ENCODE measurements around the gene SESTD1. TPM values are rescaled to one million over a fixed set of nuclear protein-coding genes. Genes with fewer than 3 reads are reported as not detected.
"Not testable (repeated sequence)": the region's sequence is repeated elsewhere in the genome, so short reads cannot be mapped to it uniquely, and the experiment has no call there.

The SESTD1 gene
- total RNA-seq, 3 donors from 2014 or later, result 2.7 to 6.2 (median 4.8) TPM

DNA sequence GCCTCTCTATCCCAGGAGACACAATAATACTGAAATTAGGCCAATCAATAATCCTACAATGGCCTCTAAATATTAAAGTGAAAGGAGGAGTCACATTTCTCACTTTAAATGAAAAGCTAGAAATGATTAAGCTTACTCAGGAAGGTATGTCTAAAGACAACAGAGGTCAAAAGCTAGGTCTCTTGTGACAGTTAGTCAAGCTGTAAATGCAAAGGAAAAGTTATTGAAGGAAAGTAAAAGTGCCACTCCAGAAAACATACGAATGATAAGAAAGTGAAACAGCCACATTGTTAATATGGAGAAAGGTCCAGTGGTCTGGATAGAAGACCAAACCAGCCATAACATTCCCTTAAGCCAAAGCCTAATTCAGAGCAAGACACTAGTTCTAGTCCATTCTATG lies 9.5 kb downstream of the SESTD1 start:
- DNase-seq (no peak), ATAC-seq (no peak)
- Mint-ChIP-seq H3K36me3 (ENCODE audit: insufficient read depth) (peaks cover 5% of the 10 kb centered on the region), H3K9me3 (peaks cover 7% of the 10 kb centered on the region), H3K27me3 (ENCODE audit: low read depth) (no peaks in the 10 kb centered on the region), H3K4me1 (ENCODE audit: low read depth) (peaks cover 50% of the 10 kb centered on the region), H3K4me3 (no peak overlapping the region)

DNA sequence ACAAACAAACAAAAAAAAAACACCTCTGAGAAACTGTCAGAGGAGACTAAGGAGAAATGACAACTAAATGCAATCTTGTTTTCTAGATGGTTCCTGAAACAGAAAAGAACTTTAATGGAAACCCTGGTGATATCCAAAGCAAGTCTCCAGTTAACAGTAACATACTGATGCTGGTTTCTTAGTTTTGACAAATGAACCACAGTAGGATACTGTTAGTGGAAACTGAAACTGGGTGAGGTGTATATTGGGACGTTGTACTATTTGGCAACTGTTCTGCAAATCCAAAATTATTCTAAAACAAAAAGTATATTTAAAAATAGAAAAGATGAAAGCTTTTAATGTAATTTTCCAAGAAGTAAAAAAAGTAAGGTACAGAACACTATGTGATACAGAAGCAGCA lies 11.4 kb downstream of the SESTD1 start:
- ATAC-seq (no peak), DNase-seq (no peak)

DNA sequence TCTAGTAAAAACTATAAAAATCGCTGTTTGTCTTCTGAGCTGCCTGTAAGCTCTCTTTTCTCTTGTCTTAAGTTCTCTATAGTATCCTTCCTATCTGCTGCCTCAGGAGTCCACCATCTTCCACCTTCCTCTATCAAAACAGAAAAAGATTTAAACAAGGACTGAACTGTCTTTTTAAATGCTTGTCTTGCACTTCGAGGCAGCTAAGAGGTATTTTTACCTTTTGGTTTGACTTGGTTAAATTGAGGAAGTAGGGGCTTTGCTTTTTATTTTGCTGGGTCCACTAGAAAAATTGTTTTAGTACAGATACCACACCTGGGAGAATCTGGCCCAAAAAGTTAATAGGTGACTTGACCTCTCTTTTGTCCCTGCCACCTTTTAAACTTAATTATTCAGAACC lies 12.2 kb downstream of the SESTD1 start:
- Mint-ChIP-seq H3K9me3 (peaks cover 10% of the 10 kb centered on the region), H3K36me3 (ENCODE audit: insufficient read depth) (peaks cover 5% of the 10 kb centered on the region), H3K27me3 (ENCODE audit: low read depth) (no peaks in the 10 kb centered on the region), H3K4me1 (ENCODE audit: low read depth) (peaks cover 63% of the 10 kb centered on the region), H3K4me3 (no peak overlapping the region)
- DNase-seq (no peak), ATAC-seq (no peak)

More for the DNA sequence above, 11.4 kb downstream of the SESTD1 start:
- Mint-ChIP-seq H3K27me3 (ENCODE audit: low read depth) (no peaks in the 10 kb centered on the region), H3K4me3 (no peak overlapping the region), H3K9me3 (peaks cover 10% of the 10 kb centered on the region), H3K4me1 (ENCODE audit: low read depth) (peaks cover 60% of the 10 kb centered on the region), H3K36me3 (ENCODE audit: insufficient read depth) (peaks cover 5% of the 10 kb centered on the region)

DNA sequence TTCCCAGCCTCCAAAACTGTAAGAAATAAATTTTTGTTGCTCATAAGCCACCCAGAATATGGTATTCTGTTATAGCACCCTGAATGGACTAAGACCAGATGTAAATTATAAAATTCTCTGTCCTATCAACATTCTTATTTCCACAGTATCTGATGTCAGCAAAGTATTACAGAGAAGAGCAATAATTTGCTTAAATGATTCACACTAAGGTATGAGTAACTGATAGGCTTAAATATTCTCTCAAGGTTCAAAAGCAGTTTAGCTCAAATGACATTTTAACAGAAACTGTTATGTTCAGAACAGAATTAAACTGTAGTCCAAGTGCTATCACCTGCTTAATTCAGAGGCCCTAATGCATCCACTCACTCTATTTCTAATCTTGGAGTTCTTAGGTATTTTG lies 12.8 kb downstream of the SESTD1 start:
- H3K4me3 Mint-ChIP-seq, result no peak overlapping the region
- peaks cover 5% of the 10 kb centered on the region for H3K36me3 Mint-ChIP-seq (ENCODE audit: insufficient read depth)
- H3K27me3 Mint-ChIP-seq (ENCODE audit: low read depth), result no peaks in the 10 kb centered on the region
- H3K4me1 Mint-ChIP-seq (ENCODE audit: low read depth), result peaks cover 66% of the 10 kb centered on the region
- peak; percentile 42 to 43 for ATAC-seq
- no peak for DNase-seq
- peaks cover 10% of the 10 kb centered on the region for H3K9me3 Mint-ChIP-seq

DNA sequence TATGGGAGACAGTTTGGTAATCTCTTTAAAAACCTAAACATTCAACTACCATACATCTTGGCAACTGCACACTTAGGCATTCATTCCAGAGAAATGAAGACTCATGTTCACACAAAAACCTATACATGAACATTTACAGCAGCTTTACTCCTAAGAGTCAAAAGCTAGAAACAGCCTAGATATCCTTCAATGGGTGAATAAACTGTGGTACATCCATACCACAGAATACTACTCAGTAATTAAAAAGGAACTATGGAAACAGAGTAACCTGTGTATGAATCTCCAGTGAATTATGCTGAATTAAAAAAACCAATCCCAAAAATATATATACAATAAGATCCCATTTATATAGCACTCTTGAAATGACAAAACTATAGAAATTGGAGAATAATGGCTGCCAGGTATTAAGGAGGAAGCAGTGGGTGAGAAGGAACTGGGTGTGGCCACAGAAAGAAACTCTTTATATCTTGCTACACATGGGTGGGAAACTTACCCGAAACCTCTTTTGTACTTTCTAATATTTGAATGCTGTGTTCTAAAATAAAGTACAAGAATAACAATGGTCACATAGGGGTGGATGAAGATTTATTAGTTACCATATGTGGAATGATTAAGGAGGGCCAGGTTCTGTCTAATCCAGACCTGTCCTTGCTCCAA lies 13.7 kb downstream of the SESTD1 start:
- Mint-ChIP-seq H3K4me3 (no peak overlapping the region), H3K9me3 (peaks cover 11% of the 10 kb centered on the region), H3K27me3 (ENCODE audit: low read depth) (no peaks in the 10 kb centered on the region), H3K4me1 (ENCODE audit: low read depth) (peaks cover 68% of the 10 kb centered on the region), H3K36me3 (ENCODE audit: insufficient read depth) (peaks cover 2% of the 10 kb centered on the region)
- ATAC-seq (no peak), DNase-seq (no peak)

DNA sequence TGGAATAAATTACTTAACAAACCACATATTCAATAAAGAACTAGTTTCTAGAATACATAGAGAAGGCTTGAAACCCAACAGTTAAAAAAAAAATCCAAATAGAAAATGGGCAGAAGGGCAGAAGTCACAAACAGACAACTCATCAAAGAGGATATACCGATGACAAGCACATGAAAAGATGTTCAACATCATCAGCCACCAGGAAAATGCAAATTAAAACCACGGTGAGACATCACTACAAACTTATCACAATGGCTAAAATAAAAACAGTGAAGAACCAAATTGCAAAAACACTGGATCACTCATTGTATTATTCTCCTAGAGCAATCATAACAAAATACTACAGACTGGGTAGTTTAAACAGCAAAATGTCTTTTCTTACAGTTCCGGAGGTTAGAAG lies 14.5 kb downstream of the SESTD1 start:
- Mint-ChIP-seq H3K9me3 (peaks cover 7% of the 10 kb centered on the region), H3K4me1 (ENCODE audit: low read depth) (peaks cover 67% of the 10 kb centered on the region), H3K36me3 (ENCODE audit: insufficient read depth) (no peaks in the 10 kb centered on the region), H3K27me3 (ENCODE audit: low read depth) (no peaks in the 10 kb centered on the region), H3K4me3 (peak overlapping the region; percentile 31)
- ATAC-seq (peak; percentile 82 to 84), DNase-seq (no peak)

DNA sequence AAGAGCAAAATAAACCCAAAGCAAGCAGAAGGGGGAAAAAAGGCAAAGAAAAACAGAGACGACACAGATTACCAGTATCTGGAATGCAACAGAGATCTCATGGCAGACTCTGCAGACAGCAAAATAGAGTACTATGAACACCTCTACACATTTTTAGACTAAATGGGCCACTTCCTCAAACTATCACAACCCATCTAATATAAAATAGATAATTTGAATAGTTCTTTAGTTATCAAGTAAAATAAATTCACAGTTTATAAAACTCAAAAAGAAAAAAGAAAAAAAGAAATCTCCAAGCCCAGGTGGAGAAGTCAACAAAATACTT lies 16.6 kb downstream of the SESTD1 start:
- H3K9me3 Mint-ChIP-seq, result peaks cover 7% of the 10 kb centered on the region
- ATAC-seq, result no peak
- DNase-seq, result no peak
- no peaks in the 10 kb centered on the region for H3K36me3 Mint-ChIP-seq (ENCODE audit: insufficient read depth)
- peaks cover 62% of the 10 kb centered on the region for H3K4me1 Mint-ChIP-seq (ENCODE audit: low read depth)
- peak overlapping the region; percentile 62 for H3K4me3 Mint-ChIP-seq
- no peaks in the 10 kb centered on the region for H3K27me3 Mint-ChIP-seq (ENCODE audit: low read depth)

DNA sequence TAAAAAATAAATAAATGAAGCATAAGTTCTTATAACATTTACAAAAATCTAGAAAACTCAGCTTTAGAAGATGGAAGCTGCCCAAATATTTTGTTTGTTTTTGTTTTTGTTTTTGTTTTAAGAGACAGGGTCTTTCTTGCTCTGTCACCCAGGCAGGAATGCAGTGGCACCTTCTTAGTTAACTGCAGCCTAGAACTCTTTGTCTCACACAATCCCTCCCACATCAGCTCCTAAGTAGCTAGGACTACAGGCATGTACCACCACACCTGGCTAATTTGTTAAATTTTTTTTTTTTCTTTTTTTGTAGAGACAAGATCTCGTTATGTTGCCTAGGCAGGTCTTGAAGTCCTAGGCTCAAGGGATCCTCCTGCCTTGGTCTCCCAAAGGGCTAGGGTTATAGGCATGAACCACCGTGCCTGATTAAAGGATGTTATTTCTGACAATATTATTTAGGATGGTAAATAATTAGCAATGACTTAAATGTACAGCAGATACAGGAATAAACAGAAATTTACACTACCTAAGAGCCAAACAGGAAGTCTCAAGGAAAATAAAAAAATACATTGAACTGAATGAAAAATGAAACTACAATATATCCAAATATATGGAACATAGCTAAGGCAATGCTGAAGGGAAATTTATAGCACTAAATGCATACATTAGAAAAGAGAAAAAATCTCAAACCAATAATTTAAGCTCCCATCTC lies 17.2 kb downstream of the SESTD1 start:
- H3K4me3 Mint-ChIP-seq, result peak overlapping the region; percentile 62
- ATAC-seq (no peak), DNase-seq (no peak)
- no peaks in the 10 kb centered on the region for H3K36me3 Mint-ChIP-seq (ENCODE audit: insufficient read depth)
- no peaks in the 10 kb centered on the region for H3K27me3 Mint-ChIP-seq (ENCODE audit: low read depth)
- peaks cover 56% of the 10 kb centered on the region for H3K4me1 Mint-ChIP-seq (ENCODE audit: low read depth)
- H3K9me3 Mint-ChIP-seq, result peaks cover 7% of the 10 kb centered on the region

DNA sequence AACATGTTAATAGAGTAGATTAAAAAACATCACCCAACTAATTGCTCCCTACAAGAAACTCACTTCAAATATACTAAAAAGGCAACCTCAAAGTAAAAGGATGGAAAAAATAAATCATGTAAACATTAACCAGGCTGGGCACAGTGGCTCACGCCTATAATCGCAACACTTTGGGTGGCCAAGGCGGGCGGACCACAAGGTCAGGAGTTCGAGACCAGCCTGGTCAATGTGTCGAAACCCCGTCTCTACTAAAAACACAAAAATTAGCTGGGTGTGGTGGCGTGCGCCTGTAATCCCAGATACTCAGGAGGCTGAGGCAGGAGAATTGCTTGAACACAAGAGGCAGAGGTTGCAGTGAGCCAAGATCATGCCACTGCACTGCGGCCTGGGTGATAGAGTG lies 18.8 kb downstream of the SESTD1 start:
- H3K27me3 Mint-ChIP-seq (ENCODE audit: low read depth); H3K9me3 Mint-ChIP-seq; DNase-seq; H3K36me3 Mint-ChIP-seq (ENCODE audit: insufficient read depth); ATAC-seq; H3K4me3 Mint-ChIP-seq: not testable (repeated sequence)
- H3K4me1 Mint-ChIP-seq (ENCODE audit: low read depth), result peaks cover 45% of the 10 kb centered on the region

DNA sequence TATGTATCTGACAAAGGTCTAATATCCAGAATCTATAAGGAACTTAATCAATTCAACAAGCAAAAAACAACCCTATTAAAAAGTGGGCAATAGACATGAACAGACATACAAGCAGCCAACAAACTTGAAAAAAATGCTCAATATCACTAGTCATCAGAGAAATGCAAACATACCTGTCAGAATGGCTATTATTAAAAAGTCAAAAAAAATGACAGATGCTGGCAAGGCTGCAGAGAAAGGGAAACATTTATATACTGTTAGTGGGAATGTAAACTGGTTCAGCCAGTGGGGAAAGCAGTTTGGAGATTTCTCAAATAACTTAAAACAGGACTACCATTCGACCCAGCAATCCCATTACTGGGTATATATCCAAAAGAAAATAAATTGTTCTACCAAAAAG lies 21.6 kb downstream of the SESTD1 start:
- H3K27me3 Mint-ChIP-seq (ENCODE audit: low read depth), result no peaks in the 10 kb centered on the region
- H3K4me1 Mint-ChIP-seq (ENCODE audit: low read depth), result peaks cover 49% of the 10 kb centered on the region
- no peaks in the 10 kb centered on the region for H3K36me3 Mint-ChIP-seq (ENCODE audit: insufficient read depth)

DNA sequence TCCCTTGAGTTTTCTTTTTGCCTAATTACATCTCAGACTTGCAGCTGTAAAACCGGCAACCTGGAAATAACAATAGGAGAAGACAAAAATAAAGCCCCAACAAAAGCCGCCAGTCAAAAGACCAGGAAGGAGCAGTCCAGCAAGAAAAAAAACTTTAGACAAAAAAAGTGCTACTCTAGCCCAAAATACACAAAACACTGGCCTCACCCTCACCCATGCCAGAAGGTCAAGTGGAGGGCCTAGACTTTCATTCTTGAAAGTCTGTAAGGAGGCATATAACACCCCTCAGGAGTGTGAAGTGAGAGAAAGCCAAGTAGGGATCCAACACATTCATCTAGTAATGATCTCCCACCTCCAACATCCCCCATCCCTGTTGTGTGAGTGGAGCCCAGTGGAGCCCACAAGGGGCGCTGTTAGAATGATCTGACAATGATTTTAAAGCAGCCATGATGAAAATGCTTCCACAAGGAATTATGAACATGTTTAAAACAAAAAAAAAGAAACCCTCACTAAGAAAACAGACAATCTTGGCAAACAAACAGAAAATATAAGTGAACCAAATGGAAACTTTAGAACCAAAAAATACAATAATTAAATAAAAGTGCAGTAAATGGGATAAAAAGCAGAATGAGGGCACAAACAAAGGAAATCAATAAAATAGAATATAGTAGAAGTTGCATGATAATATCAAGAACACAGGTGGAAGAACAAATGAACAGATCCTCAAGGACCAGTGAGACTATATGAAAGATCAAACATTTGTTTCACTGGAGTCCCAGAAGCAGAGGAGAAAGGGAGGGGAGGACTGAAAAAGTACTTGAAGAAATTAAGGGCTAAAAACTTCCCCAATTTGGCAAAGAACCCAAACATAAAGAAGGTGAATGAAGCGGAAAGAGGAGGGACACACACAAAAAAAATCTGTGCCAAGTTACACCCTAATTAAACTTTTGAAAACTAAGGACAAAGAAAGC lies 23.9 kb downstream of the SESTD1 start:
- DNase-seq (no peak), ATAC-seq (no peak)
- Mint-ChIP-seq H3K36me3 (ENCODE audit: insufficient read depth) (no peaks in the 10 kb centered on the region), H3K4me1 (ENCODE audit: low read depth) (peaks cover 41% of the 10 kb centered on the region), H3K9me3 (no peaks in the 10 kb centered on the region), H3K27me3 (ENCODE audit: low read depth) (no peaks in the 10 kb centered on the region), H3K4me3 (no peak overlapping the region)

More for the DNA sequence above, 21.6 kb downstream of the SESTD1 start:
- H3K9me3 Mint-ChIP-seq, result peaks cover 4% of the 10 kb centered on the region
- DNase-seq (no peak), ATAC-seq (no peak)
- no peak overlapping the region for H3K4me3 Mint-ChIP-seq

DNA sequence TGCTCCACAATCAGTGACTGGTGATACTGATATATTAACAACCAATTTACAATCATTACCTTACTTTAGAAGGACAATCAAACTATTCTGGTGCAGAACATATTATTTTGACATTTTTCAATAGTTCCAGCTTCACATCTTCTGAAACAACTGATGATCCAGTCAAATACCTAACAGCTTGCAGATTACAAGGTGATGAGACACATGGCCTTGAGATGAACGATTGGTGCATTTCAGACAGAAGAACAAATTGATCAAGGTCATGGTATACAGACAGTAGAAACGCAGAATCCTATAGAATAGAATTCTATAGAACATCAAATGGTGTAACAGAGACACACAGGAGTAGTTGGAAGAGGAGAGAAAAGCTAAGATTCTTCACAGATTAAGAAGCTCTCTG lies 24.8 kb downstream of the SESTD1 start:
- Mint-ChIP-seq H3K4me1 (ENCODE audit: low read depth) (peaks cover 42% of the 10 kb centered on the region), H3K27me3 (ENCODE audit: low read depth) (no peaks in the 10 kb centered on the region), H3K9me3 (no peaks in the 10 kb centered on the region), H3K4me3 (no peak overlapping the region), H3K36me3 (ENCODE audit: insufficient read depth) (no peaks in the 10 kb centered on the region)
- DNase-seq (no peak), ATAC-seq (no peak)

DNA sequence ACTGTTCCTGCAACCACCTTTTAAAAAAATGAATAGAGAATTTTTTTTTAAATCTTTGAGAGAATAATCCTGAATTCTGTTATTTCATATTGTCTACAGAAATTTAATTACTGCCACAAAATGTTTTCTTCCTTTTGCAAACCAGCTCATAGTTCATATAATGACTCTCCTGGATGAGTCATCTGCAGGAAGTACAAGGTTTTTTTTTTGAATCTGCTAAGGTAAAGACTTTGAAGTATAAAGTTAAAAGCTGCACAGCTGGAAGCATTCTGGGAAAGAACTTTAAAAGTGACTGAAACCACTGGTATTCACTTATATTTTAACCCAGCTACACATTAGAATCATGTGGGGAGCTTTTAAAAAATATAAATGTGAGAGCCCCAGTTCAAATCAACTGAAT lies 25.4 kb downstream of the SESTD1 start:
- Mint-ChIP-seq H3K27me3 (ENCODE audit: low read depth) (no peaks in the 10 kb centered on the region), H3K4me3 (no peak overlapping the region), H3K4me1 (ENCODE audit: low read depth) (peaks cover 36% of the 10 kb centered on the region), H3K9me3 (no peaks in the 10 kb centered on the region), H3K36me3 (ENCODE audit: insufficient read depth) (no peaks in the 10 kb centered on the region)
- no peak for DNase-seq
- peak; percentile 67 to 73 for ATAC-seq

DNA sequence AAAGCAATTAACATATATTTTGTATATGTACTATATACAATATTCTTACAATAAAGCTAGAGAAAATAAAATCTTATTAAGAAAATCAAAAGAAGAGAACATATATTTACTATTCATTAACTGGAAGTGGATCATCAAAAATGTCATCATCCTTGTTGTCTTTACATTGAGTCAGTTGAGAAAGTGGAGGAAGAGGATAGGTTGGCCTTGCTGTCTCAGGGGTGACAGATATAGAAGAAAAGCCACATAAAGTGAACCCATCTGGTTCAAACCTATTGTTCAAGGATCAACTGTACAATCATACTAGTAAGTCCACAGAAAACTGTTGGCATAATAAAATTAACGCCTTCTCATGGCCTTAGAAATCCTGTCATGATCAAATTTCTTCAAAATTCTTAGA lies 26.6 kb downstream of the SESTD1 start:
- H3K36me3 Mint-ChIP-seq (ENCODE audit: insufficient read depth), result no peaks in the 10 kb centered on the region
- peaks cover 36% of the 10 kb centered on the region for H3K4me1 Mint-ChIP-seq (ENCODE audit: low read depth)
- no peak for DNase-seq
- no peak for ATAC-seq
- no peaks in the 10 kb centered on the region for H3K9me3 Mint-ChIP-seq
- no peaks in the 10 kb centered on the region for H3K27me3 Mint-ChIP-seq (ENCODE audit: low read depth)
- no peak overlapping the region for H3K4me3 Mint-ChIP-seq
